Adrenal gland (tissue), 5 donors: ENCODE results near the gene RCC2.

Experiments
- POLR2A ChIP-seq, 2 donors: fragments of 450-650 bp; IDR thresholded peaks; one replicate each; pipeline ENCODE4 v1.6.1; 2017; ENCODE audit warnings: antibody characterized with exemption in 2 of 2, mild to moderate bottlenecking in 2 of 2, moderate library complexity in 1 of 2
- TF ChIP-seq, protein P1 (sequence below), 6 experiments: fragments of 450-650 bp in 4 of 6; fragments of 200-600 bp in 2 of 6; sonication (generic) in 1 of 6; IDR thresholded peaks; 1 replicate in 5 of 6; 2 replicates in 1 of 6; pipeline versions ENCODE4 v1.5.1 to v1.8.0; 2016 to 2021; ENCODE audit warnings: antibody characterized with exemption in 6 of 6, mild to moderate bottlenecking in 2 of 6, moderate library complexity in 1 of 6
- donor health status: DM: no; HTN: no; CAD: no.

- TF ChIP-seq, protein P1, sequence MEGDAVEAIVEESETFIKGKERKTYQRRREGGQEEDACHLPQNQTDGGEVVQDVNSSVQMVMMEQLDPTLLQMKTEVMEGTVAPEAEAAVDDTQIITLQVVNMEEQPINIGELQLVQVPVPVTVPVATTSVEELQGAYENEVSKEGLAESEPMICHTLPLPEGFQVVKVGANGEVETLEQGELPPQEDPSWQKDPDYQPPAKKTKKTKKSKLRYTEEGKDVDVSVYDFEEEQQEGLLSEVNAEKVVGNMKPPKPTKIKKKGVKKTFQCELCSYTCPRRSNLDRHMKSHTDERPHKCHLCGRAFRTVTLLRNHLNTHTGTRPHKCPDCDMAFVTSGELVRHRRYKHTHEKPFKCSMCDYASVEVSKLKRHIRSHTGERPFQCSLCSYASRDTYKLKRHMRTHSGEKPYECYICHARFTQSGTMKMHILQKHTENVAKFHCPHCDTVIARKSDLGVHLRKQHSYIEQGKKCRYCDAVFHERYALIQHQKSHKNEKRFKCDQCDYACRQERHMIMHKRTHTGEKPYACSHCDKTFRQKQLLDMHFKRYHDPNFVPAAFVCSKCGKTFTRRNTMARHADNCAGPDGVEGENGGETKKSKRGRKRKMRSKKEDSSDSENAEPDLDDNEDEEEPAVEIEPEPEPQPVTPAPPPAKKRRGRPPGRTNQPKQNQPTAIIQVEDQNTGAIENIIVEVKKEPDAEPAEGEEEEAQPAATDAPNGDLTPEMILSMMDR (IDR thresholded peaks at IDR 0.05), result no peak
- no peak for TF ChIP-seq POLR2A (IDR thresholded peaks at IDR 0.05)
Measured at GRCh38 chr1:17393230-17393629, 46.2 kb downstream of the RCC2 start.
